Smooth muscle cell (in vitro differentiated cells): Measurements from ENCODE around the gene ANXA6. TPM values are rescaled to one million over a fixed set of nuclear protein-coding genes. Genes with fewer than 3 reads are reported as not detected.

ENCODE experiments used
- DNase-seq: peaks from one replicate; lab custom pipeline; 2025; ENCODE audit not compliant: unreplicated experiment; lab: John Stamatoyannopoulos, UW
- H2AFZ ChIP-seq: fragments of 200-600 bp; sonication (generic); 2 replicates; pipeline ENCODE4 v1.6.0; 2016; ENCODE audit warnings: antibody characterized with exemption, low read depth, mild to moderate bottlenecking
- H3F3A ChIP-seq: fragments of 200-600 bp; sonication (generic); 2 replicates; pipeline ENCODE4 v1.6.0; 2017; ENCODE audit warnings: antibody characterized with exemption, low read depth
- H3K27ac ChIP-seq: fragments of 200-600 bp; sonication (generic); 2 replicates; pipeline ENCODE4 v1.5.1; 2016; ENCODE audit warnings: low read depth, mild to moderate bottlenecking
- H3K27me3 ChIP-seq: fragments of 200-600 bp; sonication (generic); 2 replicates; pipeline ENCODE4 v1.6.1; 2016; ENCODE audit warnings: low read depth, mild to moderate bottlenecking
- H3K36me3 ChIP-seq: fragments of 200-600 bp; sonication (generic); 2 replicates; pipeline ENCODE4 v1.5.1; 2016; ENCODE audit warnings: low read depth
- H3K4me1 ChIP-seq: fragments of 200-600 bp; sonication (generic); 2 replicates; pipeline ENCODE4 v1.5.1; 2016; ENCODE audit warnings: low read depth
- H3K4me2 ChIP-seq: fragments of 200-600 bp; sonication (generic); 2 replicates; pipeline ENCODE4 v1.6.0; 2016; ENCODE audit warnings: mild to moderate bottlenecking
- H3K4me3 ChIP-seq: fragments of 200-600 bp; sonication (generic); 2 replicates; pipeline ENCODE4 v1.5.1; 2016; ENCODE audit warnings: mild to moderate bottlenecking
- H3K79me2 ChIP-seq: fragments of 200-600 bp; sonication (generic); 2 replicates; pipeline ENCODE4 v1.6.0; 2016; ENCODE audit warnings: low read depth, mild to moderate bottlenecking
- H3K9ac ChIP-seq: fragments of 200-600 bp; sonication (generic); 2 replicates; pipeline ENCODE4 v1.6.0; 2016; ENCODE audit warnings: low read depth
- H3K9me3 ChIP-seq: fragments of 200-600 bp; sonication (generic); replicated peaks from 2 replicates; pipeline ENCODE4 v1.5.1; 2016; ENCODE audit warnings: low read depth
- H4K20me1 ChIP-seq: fragments of 200-600 bp; sonication (generic); 2 replicates; pipeline ENCODE4 v1.6.0; 2016; ENCODE audit warnings: low read depth
- WGBS: methylation state at CpG from one replicate; pipeline ENCODE4 v1.1.7; 2016; ENCODE audit warnings: low lambda C conversion rate; 5-methylcytosine and 5-hydroxymethylcytosine counted together
- polyA plus RNA-seq: library from polyadenylated mRNA; unstranded; fragments of >200 nt; fragmentation: Nextera tagmentation; extraction: Ambion mirVana; gene quantifications from 2 replicates; pipeline ENCODE4 v1.2.1, GENCODE V29; 2016
- total RNA-seq: library from RNA; depleted of rRNA; stranded (reverse); fragments of >200 nt; gene quantifications from 2 replicates; pipeline ENCODE4 v1.2.3, GENCODE V29; 2014
- TF ChIP-seq, protein P1 (sequence below): fragments of 200-600 bp; sonication (generic); IDR thresholded peaks from 2 replicates; pipeline ENCODE4 v1.5.1; 2017; ENCODE audit warnings: borderline replicate concordance, mild to moderate bottlenecking, antibody characterized with exemption; ENCODE audit not compliant: insufficient read depth, poor library complexity, severe bottlenecking

The ANXA6 gene
- total and polyA plus RNA-seq, 2 experiments from 2014 or later = 264 to 279 TPM

DNA sequence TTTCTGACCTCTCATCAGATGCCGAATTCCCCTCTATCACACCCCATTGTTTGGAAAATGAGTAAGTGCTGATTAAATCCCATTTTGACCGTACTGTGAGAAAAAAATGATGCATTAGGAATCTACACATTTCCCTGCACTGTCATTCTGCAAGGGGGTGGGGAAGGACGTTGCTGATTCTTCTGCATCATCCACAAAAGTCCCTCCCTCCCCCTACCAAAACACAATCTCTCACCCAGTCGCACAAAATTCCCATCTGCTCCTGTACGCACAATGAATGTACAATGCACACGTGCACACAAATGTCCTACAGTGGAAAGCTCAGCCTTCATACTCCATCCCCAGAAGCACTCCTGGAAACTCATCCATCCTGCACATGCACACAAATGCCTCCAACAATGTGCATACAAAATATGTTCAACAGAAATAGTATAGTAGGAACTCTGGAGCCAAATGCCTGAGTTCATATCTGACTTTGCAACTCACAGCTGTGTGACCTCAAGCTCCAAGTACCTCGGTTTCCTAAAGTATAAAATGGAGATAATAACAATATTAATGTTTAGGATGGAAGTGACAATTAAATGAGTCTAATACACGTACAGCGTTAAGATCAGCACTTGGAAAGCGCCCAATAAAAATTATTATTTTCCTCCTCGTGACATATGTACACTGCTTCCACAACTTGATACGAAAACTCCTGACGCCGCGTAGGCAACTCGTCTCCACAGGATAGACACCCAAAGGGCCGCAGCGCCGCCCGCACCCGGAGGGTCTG, 77.6 kb downstream of the ANXA6 start:
- Histone ChIP-seq H3K9ac (peak overlapping the region; percentile 99), H3K4me1 (peaks cover 12% of the 10 kb centered on the region), H3K36me3 (no peaks in the 10 kb centered on the region), H3K9me3 (no peaks in the 10 kb centered on the region), H3K4me3 (peak overlapping the region; percentile 96), H3K79me2 (peaks cover 51% of the 10 kb centered on the region), H3K27ac (peak overlapping the region; percentile 100), H3F3A (peaks cover 9% of the 10 kb centered on the region), H3K27me3 (no peaks in the 10 kb centered on the region), H4K20me1 (peaks cover 52% of the 10 kb centered on the region), H2AFZ (no peak overlapping the region), H3K4me2 (peak overlapping the region; percentile 89)
- TF ChIP-seq, protein P1, sequence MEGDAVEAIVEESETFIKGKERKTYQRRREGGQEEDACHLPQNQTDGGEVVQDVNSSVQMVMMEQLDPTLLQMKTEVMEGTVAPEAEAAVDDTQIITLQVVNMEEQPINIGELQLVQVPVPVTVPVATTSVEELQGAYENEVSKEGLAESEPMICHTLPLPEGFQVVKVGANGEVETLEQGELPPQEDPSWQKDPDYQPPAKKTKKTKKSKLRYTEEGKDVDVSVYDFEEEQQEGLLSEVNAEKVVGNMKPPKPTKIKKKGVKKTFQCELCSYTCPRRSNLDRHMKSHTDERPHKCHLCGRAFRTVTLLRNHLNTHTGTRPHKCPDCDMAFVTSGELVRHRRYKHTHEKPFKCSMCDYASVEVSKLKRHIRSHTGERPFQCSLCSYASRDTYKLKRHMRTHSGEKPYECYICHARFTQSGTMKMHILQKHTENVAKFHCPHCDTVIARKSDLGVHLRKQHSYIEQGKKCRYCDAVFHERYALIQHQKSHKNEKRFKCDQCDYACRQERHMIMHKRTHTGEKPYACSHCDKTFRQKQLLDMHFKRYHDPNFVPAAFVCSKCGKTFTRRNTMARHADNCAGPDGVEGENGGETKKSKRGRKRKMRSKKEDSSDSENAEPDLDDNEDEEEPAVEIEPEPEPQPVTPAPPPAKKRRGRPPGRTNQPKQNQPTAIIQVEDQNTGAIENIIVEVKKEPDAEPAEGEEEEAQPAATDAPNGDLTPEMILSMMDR = no peak
- WGBS = 13% methylated on average over 21 of the region's 21 CpGs
- DNase-seq = no peak

DNA sequence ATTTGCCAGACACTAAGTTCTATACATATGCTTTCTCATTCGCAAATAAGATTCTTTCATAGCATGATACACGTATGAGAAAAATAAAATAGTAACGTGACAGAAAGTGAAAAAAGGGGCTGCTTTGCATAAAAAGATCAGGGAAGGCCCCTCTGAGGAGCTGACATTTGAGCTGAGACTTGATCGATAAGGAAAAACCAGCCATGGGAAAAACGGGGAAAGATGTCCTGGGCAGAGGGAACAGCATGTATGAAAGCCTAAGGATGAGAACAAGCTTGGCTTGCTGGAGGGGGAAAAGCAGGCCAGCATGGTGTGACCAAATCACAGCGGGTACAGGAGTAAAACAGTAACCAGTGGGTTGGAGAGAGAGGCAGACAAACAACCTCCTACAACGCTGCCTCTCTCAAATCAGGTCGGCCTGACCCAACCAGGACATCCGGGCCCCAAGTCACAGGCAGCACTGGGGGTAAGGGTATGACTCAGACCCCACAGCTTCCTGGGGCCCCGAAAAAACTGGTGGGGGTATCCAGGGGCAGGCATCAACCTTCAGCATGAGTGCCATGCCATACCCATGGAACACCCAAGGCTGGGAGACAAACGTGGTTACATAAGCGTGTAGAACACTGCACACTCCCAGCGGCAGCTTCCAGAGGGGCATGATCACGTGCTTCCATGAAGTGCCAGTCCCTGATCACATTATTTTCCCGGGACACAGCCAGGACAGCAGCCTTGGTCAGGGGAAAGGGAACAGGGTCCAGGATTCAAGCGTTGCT, 78.9 kb downstream of the ANXA6 start:
- no peak overlapping the region for H2AFZ ChIP-seq
- H3K4me3 ChIP-seq = no peak overlapping the region
- H3K27me3 ChIP-seq = no peaks in the 10 kb centered on the region
- H3K9ac ChIP-seq = no peak overlapping the region
- H4K20me1 ChIP-seq = peaks cover 64% of the 10 kb centered on the region
- no peaks in the 10 kb centered on the region for H3K9me3 ChIP-seq
- peaks cover 12% of the 10 kb centered on the region for H3F3A ChIP-seq
- WGBS = 95% methylated on average over 16 of the region's 16 CpGs
- no peak overlapping the region for H3K27ac ChIP-seq
- H3K36me3 ChIP-seq = no peaks in the 10 kb centered on the region
- H3K4me2 ChIP-seq = no peak overlapping the region
- DNase-seq = no peak
- TF ChIP-seq, protein P1 = no peak
- H3K4me1 ChIP-seq = peaks cover 12% of the 10 kb centered on the region
- H3K79me2 ChIP-seq = peaks cover 65% of the 10 kb centered on the region

DNA sequence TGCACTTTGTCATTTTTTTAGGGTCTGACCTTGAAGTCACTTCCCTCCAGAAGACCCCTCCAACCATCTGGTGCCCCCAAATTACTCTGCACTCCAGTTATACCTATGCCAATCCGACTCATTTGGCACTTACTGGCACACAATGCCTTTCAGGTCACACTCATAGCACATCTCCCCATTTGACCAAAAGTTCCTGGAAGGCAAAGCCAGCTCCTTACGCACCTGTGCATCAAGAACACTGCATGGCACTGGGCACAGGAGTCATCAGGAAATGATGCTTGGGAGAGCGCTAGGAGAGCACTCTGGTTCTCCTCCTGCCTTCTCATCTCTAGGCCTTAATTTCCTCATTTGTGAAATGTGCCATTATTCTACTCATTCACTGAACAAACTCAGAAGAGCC, 79.6 kb downstream of the ANXA6 start:
- no peak overlapping the region for H3K27ac ChIP-seq
- H3K36me3 ChIP-seq = peaks cover 2% of the 10 kb centered on the region
- H3K4me1 ChIP-seq = peaks cover 12% of the 10 kb centered on the region
- no peak overlapping the region for H2AFZ ChIP-seq
- H3F3A ChIP-seq = peaks cover 12% of the 10 kb centered on the region
- H3K9ac ChIP-seq = no peak overlapping the region
- TF ChIP-seq, protein P1 = no peak
- H3K9me3 ChIP-seq = no peaks in the 10 kb centered on the region
- WGBS = 97% methylated on average over 3 of the region's 3 CpGs
- H3K27me3 ChIP-seq = no peaks in the 10 kb centered on the region
- peaks cover 72% of the 10 kb centered on the region for H3K79me2 ChIP-seq
- H4K20me1 ChIP-seq = peaks cover 70% of the 10 kb centered on the region
- H3K4me3 ChIP-seq = no peak overlapping the region
- H3K4me2 ChIP-seq = no peak overlapping the region
- DNase-seq = no peak
